IPS-11a (cell line): ENCODE data around the gene KRTAP4-4.
"Not testable (repeated sequence)": the region's sequence is repeated elsewhere in the genome, so short reads cannot be mapped to it uniquely, and the experiment has no call there.

Source experiments
- H3K4me3 ChIP-seq: one replicate; pipeline ENCODE4 v1.5.1; 2013; ENCODE audit warnings: low read depth, low read length, control low read depth

Gene KRTAP4-4

GRCh38 chr17:41148971-41149651 is 11.4 kb downstream of the KRTAP4-4 start:
- not testable (repeated sequence) for H3K4me3 ChIP-seq

DNA sequence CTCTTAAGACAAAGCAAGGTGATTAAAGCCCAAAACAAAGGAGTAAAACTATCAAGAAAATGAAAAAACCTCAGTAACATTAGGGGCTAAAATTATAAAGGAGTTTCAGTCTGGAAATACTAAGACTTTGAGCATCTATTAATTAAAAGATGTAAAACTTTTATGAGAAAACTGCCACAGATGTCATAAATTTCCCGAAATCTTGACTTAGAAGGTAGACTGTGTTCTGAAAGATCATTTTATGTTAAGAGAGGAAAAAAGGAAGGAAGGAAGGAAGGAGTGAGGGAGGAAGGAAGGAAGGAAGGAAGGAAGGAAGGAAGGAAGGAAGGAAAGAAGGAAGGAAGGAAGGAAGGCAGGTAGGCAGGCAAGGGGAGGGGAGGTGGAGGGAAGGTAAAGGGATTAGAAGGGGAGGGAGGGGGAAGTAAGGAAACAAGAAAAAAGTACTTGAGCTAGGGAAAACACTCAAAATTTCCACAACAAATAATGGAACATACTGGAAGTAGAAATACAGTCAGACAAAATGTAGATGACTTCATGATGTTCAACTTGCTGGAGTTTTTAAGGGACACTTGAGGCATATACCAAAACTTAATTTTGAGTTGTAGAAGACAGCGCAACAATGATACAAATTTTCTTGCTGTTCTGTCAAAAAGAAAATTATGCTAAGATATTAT is 12.9 kb downstream of the KRTAP4-4 start:
- H3K4me3 ChIP-seq = no peak overlapping the region

- H3K4me3 ChIP-seq = no peak overlapping the region
Measured at GRCh38 chr17:41145261-41145660, 15.3 kb downstream of the KRTAP4-4 start.

GRCh38 chr17:41144846-41145245 is 15.7 kb downstream of the KRTAP4-4 start:
- no peak overlapping the region for H3K4me3 ChIP-seq

- no peak overlapping the region for H3K4me3 ChIP-seq
Measured at GRCh38 chr17:41141361-41141760, 19.2 kb downstream of the KRTAP4-4 start.

DNA sequence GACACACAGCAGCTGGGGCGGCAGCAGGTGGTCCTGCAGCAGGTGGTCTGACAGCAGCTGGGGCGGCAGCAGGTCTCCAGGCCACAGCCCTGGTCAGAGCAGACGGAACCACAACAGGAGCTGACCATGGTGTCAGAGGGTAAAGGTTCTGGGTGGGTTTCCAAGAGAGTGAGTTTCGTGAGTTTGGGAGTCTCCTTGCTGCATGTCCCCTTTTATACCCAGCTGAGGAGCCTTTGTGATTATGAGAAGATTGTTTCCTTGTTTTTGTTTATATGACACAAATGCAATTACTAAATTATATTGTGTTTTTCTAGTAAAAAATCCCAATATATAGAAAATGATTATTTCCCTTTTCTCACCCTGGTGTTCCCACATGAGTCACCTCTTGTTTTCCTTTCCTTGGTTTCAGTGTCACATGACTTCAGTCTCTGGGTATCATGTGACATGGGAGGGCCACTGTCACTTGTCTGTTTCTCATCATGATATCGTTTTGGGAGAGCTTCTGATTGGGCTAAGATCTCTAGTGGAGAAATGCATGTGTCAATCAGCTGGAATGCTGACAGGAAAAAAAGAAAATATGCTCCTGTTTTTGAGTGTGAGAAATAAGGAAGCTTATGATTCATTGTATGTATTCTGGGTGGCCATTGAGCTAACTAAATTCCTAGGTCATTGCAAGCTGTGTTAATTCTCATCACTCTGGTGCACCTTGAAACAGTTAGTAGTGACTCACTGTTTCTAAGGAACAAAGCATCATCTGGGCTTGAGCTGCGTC is 20.0 kb downstream of the KRTAP4-4 start, which contains the start of gene KRTAP4-6:
Gene KRTAP4-6, minus strand, starts transcription at position 185 of the 772 bp plus-strand sequence. Its CDS starts 57 bp downstream, at position 128.
- no peak within 1 kb of the TSS for H3K4me3 ChIP-seq

- H3K4me3 ChIP-seq = not testable (repeated sequence)
Measured at GRCh38 chr17:41139865-41140264, 20.7 kb downstream of the KRTAP4-4 start.

GRCh38 chr17:41133880-41134735 is 26.4 kb downstream of the KRTAP4-4 start:
- no peak overlapping the region for H3K4me3 ChIP-seq

- H3K4me3 ChIP-seq = no peak overlapping the region
Measured at GRCh38 chr17:41131979-41132378, 28.6 kb downstream of the KRTAP4-4 start.

DNA sequence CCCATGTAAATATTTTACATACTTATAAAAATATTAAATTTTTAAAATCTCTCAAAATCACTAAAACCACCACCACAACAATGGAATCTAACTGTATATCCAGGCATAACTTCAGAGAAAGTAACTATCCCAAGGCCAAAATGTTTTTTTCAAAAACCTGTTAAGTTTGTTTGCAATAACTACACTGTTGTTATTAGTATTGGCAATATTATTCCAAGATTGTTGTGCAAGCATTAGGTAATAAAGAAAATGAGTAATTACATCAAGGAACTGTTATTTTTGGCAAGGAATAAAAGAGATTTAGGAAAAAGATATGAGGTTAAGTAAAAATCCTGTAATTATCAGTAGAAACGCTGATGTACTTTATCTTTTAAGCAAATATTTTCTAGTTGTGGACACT is 33.2 kb downstream of the KRTAP4-4 start:
- no peak overlapping the region for H3K4me3 ChIP-seq

GRCh38 chr17:41126412-41126811 is 34.1 kb downstream of the KRTAP4-4 start:
- no peak overlapping the region for H3K4me3 ChIP-seq

- no peak overlapping the region for H3K4me3 ChIP-seq
Measured at GRCh38 chr17:41125064-41125463, 35.5 kb downstream of the KRTAP4-4 start.

- not testable (repeated sequence) for H3K4me3 ChIP-seq
Measured at GRCh38 chr17:41123991-41124371, 36.6 kb downstream of the KRTAP4-4 start, which contains the start of gene KRTAP4-12. Gene KRTAP4-12, minus strand, starts transcription at chr17:41124182. Its CDS starts 60 bp downstream, at chr17:41124122.

- H3K4me3 ChIP-seq = not testable (repeated sequence)
Measured at GRCh38 chr17:41123292-41123990, 37.1 kb downstream of the KRTAP4-4 start.

- H3K4me3 ChIP-seq = no peak overlapping the region
Measured at GRCh38 chr17:41121742-41122141, 38.8 kb downstream of the KRTAP4-4 start.

- H3K4me3 ChIP-seq = not testable (repeated sequence)
Measured at GRCh38 chr17:41119696-41120690, 40.6 kb downstream of the KRTAP4-4 start.

DNA sequence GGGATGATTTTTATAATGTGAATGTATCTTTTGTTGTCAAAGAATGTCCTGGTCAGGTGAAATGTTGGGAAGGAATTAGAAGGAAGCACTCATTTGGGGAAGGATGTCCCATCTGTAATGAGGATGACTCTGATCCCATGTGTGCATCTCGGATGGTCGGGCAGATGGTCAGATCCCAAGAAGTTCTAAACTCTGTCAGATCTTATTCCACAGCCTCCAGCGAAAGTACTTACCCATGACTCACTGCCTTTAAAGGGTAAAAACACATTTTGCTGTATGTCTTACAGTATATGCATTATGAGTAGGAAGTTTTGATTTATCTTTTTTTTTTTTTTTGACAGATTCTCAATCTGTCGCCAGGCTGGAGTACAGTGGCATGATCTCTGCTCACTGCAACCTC is 41.8 kb downstream of the KRTAP4-4 start:
- no peak overlapping the region for H3K4me3 ChIP-seq

GRCh38 chr17:41117846-41118386 is 42.6 kb downstream of the KRTAP4-4 start, which contains the start of gene KRTAP4-11:
Gene KRTAP4-11, minus strand, starts transcription at chr17:41118373. Its CDS starts 58 bp downstream, at chr17:41118315.
- H3K4me3 ChIP-seq = not testable (repeated sequence)
